T-helper 1 cell treated with Interleukin-12 subunit alpha and Interleukin-12 subunit beta and Interleukin-4 antibody, amounts not matched to agents 30 ng/mL and 1 ng/mL, for 36 hours (primary cell): ENCODE results near the gene KRTAP2-2. TPM values are rescaled to one million over a fixed set of nuclear protein-coding genes. Genes with fewer than 3 reads are reported as not detected.

Experiments used
- intact Hi-C: fragments of 100-400 bp; cut with micrococcal nuclease; formaldehyde crosslinking; loops from one replicate; pipeline ENCODE4 v1.15.1; 2024
- total RNA-seq: library from RNA; stranded (reverse); gene quantifications from 2 replicates; pipeline ENCODE4 v1.2.3, GENCODE V29; 2022

Gene KRTAP2-2
- total RNA-seq, 1 donor from 2014 or later = not detected

- intact Hi-C loops = no loop called here
Measured at GRCh38 chr17:41026715-41027471, 28.1 kb downstream of the KRTAP2-2 start, which contains the start of gene KRTAP1-5. KRTAP1-5 (minus strand) TSS chr17:41027208; CDS start chr17:41027155, 53 bp downstream.

DNA sequence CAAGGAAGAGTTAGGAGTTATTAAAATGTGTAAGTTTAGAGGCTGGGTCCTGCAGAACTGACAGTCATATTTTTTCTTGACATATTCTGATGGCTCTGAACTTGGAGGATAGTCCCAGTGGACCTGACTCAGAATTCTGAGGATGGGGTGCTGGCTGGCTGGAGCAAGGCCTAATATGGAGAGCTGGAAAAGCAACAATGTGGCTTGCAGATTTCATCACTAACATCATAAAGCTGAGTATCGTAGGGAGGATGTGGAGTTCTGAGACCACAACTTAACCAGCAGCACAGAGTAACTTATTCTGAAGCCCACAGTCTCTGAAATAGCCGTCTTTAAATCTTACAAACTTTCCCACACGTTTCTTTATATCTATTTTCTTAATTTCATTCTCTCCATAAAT lies 30.3 kb downstream of the KRTAP2-2 start:
- intact Hi-C loops = no loop called here

- intact Hi-C loops = no loop called here
Measured at GRCh38 chr17:41020336-41020735, 34.7 kb downstream of the KRTAP2-2 start.

GRCh38 chr17:41019415-41019814 lies 35.6 kb downstream of the KRTAP2-2 start:
- intact Hi-C loops = no loop called here

DNA sequence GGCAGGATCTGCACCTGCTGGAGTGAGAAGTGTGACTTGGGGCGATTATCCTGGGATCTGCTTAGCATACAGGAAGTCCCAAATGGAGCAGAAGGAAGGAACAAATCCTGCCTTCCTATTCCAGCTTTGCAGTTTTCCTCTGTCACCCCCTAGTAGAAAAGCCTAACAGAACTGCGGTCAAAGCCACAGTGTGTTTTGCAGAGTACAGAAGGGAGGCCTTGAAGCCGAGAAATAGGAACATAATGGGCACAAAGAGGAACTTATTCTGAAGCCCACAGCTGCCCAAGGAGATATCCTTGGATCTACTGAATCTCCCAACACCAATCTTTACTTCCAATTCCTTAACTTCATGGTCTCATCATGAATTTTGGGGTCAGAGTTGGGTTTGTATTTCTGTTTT lies 36.5 kb downstream of the KRTAP2-2 start:
- intact Hi-C loops = no loop called here

- intact Hi-C loops = no loop called here
Measured at GRCh38 chr17:41016578-41017215, 38.3 kb downstream of the KRTAP2-2 start.

- intact Hi-C loops = no loop called here
Measured at GRCh38 chr17:41015454-41015853, 39.6 kb downstream of the KRTAP2-2 start.

DNA sequence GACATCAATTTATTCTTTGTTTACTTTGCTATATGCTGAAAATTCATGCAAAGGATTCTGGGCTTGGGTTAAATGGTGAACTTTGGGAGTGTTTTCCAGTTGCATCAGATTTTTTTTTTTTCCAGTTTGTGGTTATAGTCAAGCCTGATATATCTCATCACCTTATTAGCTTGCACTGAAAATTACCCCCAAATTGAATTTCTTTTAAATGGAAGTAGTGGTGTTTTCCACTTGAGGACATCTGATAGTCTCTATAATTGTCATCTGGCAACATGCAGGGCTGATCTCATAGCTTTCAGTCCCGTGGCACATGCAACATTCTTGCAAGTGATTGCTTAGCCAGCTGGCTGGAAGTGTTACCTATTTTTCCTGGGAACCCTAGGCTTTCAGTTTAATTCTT lies 41.4 kb downstream of the KRTAP2-2 start:
- intact Hi-C loops = no loop called here

DNA sequence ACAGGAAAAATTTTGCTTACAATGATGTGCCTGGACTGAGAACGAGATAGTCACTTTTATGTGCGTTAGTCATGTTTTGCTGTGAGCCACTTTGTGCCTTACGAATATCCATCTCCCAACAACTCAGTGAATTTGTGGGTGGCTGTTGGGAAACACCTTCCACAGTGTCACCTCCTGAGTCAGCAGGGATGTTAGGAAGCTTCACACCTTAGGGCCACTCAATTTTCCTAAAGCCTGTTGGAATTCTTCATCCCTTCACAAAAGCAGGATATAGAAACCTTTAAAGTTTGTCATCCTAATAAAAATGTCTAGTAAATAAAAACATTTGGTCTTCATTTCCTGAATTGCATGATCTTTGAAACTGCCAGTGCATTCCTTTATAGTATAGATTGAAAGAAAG lies 41.8 kb downstream of the KRTAP2-2 start:
- intact Hi-C loops = no loop called here

GRCh38 chr17:41012326-41013120 lies 42.5 kb downstream of the KRTAP2-2 start:
- intact Hi-C loops = no loop called here

DNA sequence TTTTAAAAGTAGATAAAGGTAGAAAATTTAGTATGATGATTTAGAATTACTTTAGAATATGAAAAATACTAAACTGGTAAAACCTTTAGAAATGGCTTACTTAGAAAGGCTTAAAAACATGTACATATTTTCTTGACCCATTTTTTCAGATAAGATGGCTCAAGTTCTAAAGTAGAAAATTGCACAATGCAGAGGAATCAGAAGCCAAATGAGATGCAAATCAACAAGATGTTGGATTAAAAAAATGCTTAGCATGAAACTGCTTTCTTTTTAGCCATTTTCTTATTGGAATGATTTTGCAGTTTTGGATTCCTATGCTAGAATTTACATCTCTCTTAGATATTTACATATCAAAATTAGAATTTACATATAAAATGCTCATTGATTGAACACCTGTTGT lies 44.6 kb downstream of the KRTAP2-2 start:
- intact Hi-C loops = no loop called here

- intact Hi-C loops = no loop called here
Measured at GRCh38 chr17:41009936-41010335, 45.1 kb downstream of the KRTAP2-2 start.

DNA sequence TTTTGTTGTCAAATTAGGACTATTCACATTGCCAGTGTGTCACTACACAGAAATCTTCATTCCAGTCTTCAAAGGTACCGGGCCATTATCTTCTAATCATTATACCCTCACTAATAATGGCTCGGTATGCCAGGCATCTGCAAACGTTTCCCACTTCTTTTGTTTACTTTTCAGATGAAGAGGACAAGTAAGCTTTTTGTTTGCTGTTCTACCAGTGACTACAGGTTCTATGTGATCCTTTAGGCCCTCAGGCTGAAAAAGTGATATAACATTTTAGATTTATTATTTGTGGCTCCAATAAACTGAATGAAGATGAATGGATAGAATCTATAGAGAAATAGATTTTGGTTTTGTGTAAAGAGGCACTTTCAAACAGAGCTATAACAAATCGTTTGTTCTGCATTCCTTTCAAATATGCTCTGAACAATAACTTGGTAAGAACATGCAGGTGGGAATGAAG lies 45.7 kb downstream of the KRTAP2-2 start:
- intact Hi-C loops = no loop called here

DNA sequence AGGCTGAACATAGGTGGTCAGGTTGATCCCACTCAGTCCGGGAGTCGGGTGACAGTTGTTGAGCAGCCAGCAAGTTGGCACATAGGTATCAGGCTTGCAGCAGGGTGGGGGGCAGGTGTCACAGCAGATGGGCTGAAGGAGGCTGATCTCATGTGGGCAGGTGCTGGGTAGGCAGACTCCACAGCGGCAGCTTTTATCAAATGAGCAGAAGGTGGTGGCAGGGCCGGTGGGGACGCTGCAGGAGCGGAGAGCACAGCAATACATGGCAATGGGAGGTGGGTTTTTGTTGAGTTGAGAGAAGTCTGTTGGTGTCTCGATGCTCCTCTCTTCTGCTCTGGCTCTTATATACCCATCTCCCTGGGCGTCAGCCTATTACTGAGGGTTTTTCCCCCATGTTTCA lies 46.2 kb downstream of the KRTAP2-2 start, which contains the start of gene KRTAP3-1:
Gene KRTAP3-1, minus strand, starts transcription at position 318 of the 400 bp plus-strand sequence. Its CDS starts 54 bp downstream, at position 264.
- intact Hi-C loops = no loop called here

Other genes starting within 250 kb of the KRTAP2-2 start
- gene KRT10, start 232.6 kb downstream of the KRTAP2-2 start, total RNA-seq = 21.0 and 25.6 TPM in 2 replicates
- gene KRT12, start 188.0 kb downstream of the KRTAP2-2 start, total RNA-seq = not detected in 2 replicates
- gene KRT20, start 170.0 kb downstream of the KRTAP2-2 start, total RNA-seq = not detected in 2 replicates
- not detected in 2 replicates for gene KRT23, start 117.6 kb downstream of the KRTAP2-2 start, total RNA-seq
- not detected in 2 replicates for gene KRT39, start 88.3 kb downstream of the KRTAP2-2 start, total RNA-seq
- not detected in 2 replicates for gene KRT40, start 70.9 kb downstream of the KRTAP2-2 start, total RNA-seq
- gene KRTAP3-3, start 61.1 kb downstream of the KRTAP2-2 start, total RNA-seq = not detected in 2 replicates
- gene KRTAP3-2, start 55.3 kb downstream of the KRTAP2-2 start, total RNA-seq = not detected in 2 replicates
- gene KRTAP3-1, start 46.1 kb downstream of the KRTAP2-2 start, total RNA-seq = not detected in 2 replicates
- not detected in 2 replicates for gene KRTAP1-5, start 28.0 kb downstream of the KRTAP2-2 start, total RNA-seq
- not detected in 2 replicates for gene KRTAP1-4, start 25.0 kb downstream of the KRTAP2-2 start, total RNA-seq
- not detected in 2 replicates for gene KRTAP1-3, start 20.4 kb downstream of the KRTAP2-2 start, total RNA-seq
- not detected in 2 replicates for gene KRTAP1-1, start 13.8 kb downstream of the KRTAP2-2 start, total RNA-seq
- gene KRTAP2-1, start 7.9 kb downstream of the KRTAP2-2 start, total RNA-seq = not detected in 2 replicates
- gene KRTAP2-3, start 4.9 kb upstream of the KRTAP2-2 start, total RNA-seq = not detected in 2 replicates
- gene KRTAP2-4, start 10.6 kb upstream of the KRTAP2-2 start, total RNA-seq = not detected in 2 replicates
- gene KRTAP4-7, start 28.9 kb upstream of the KRTAP2-2 start, total RNA-seq = not detected in 2 replicates
- gene KRTAP4-8, start 42.9 kb upstream of the KRTAP2-2 start, total RNA-seq = not detected in 2 replicates
- gene KRTAP4-16, start 47.0 kb upstream of the KRTAP2-2 start, total RNA-seq = not detected in 2 replicates
- gene KRTAP4-9, start 50.2 kb upstream of the KRTAP2-2 start, total RNA-seq = not detected in 2 replicates
- gene KRTAP4-11, start 63.1 kb upstream of the KRTAP2-2 start, total RNA-seq = not detected in 2 replicates
- gene KRTAP4-12, start 69.0 kb upstream of the KRTAP2-2 start, total RNA-seq = not detected in 2 replicates
- not detected in 2 replicates for gene KRTAP4-6, start 85.3 kb upstream of the KRTAP2-2 start, total RNA-seq
- not detected in 2 replicates for gene KRTAP4-5, start 94.6 kb upstream of the KRTAP2-2 start, total RNA-seq
- gene KRTAP4-4, start 105.5 kb upstream of the KRTAP2-2 start, total RNA-seq = not detected in 2 replicates
- gene KRTAP4-3, start 113.0 kb upstream of the KRTAP2-2 start, total RNA-seq = not detected in 2 replicates
- not detected in 2 replicates for gene KRTAP4-2, start 123.0 kb upstream of the KRTAP2-2 start, total RNA-seq
- not detected in 2 replicates for gene KRTAP4-1, start 129.7 kb upstream of the KRTAP2-2 start, total RNA-seq
- not detected in 2 replicates for gene KRTAP9-1, start 134.7 kb upstream of the KRTAP2-2 start, total RNA-seq
- gene KRTAP9-2, start 171.4 kb upstream of the KRTAP2-2 start, total RNA-seq = not detected in 2 replicates
- not detected in 2 replicates for gene KRTAP9-3, start 177.2 kb upstream of the KRTAP2-2 start, total RNA-seq
- gene KRTAP9-8, start 182.8 kb upstream of the KRTAP2-2 start, total RNA-seq = not detected in 2 replicates
- not detected in 2 replicates for gene KRTAP9-4, start 194.5 kb upstream of the KRTAP2-2 start, total RNA-seq
- gene KRTAP9-9, start 200.2 kb upstream of the KRTAP2-2 start, total RNA-seq = not detected in 2 replicates
- not detected in 2 replicates for gene KRTAP9-6, start 210.1 kb upstream of the KRTAP2-2 start, total RNA-seq
- not detected in 2 replicates for gene KRTAP9-7, start 220.5 kb upstream of the KRTAP2-2 start, total RNA-seq
- gene KRTAP29-1, start 247.6 kb upstream of the KRTAP2-2 start, total RNA-seq = not detected in 2 replicates